ENCODE data around the gene RAB3IL1. TPM values are rescaled to one million over a fixed set of nuclear protein-coding genes. Genes with fewer than 3 reads are reported as not detected.

Gene RAB3IL1
- total and polyA plus RNA-seq, 2 of the 13 experiments (the other 11 are each of a cell fraction or from before 2014, with no cell fraction given), result 1.2 to 2.0 TPM

DNA sequence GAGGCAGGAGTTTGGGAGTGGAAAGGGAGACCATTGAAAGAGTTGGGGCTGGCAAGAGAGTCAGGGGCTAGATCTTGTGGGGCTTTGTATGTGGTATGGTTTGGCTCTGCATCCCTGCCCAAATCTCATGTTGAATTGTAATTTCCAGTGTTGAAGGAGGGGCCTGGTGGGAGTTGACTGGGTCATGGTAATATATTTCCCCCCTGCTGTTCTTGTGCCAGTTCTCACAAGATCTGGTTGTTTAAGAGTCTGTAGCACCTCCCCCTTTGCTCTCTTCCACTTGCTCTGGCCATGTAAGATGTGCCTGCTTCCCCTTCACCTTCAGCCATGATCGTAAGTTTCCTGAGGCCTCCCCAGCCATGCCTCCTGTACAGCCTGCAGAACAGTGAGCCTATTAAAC lies 10.1 kb upstream of the RAB3IL1 start (continued):
- no peak for TF ChIP-seq ZNF142 (CRISPR knock-in tag; IDR thresholded peaks at IDR 0.05)
- no peak for TF ChIP-seq ZC3H4 (CRISPR knock-in tag; IDR thresholded peaks at IDR 0.05; ENCODE audit: borderline replicate concordance)
- TF ChIP-seq, protein P1, sequence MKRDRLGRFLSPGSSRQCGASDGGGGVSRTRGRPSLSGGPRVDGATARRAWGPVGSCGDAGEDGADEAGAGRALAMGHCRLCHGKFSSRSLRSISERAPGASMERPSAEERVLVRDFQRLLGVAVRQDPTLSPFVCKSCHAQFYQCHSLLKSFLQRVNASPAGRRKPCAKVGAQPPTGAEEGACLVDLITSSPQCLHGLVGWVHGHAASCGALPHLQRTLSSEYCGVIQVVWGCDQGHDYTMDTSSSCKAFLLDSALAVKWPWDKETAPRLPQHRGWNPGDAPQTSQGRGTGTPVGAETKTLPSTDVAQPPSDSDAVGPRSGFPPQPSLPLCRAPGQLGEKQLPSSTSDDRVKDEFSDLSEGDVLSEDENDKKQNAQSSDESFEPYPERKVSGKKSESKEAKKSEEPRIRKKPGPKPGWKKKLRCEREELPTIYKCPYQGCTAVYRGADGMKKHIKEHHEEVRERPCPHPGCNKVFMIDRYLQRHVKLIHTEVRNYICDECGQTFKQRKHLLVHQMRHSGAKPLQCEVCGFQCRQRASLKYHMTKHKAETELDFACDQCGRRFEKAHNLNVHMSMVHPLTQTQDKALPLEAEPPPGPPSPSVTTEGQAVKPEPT (CRISPR knock-in tag; IDR thresholded peaks at IDR 0.05; ENCODE audit: low read depth), result no peak
- no peak for TF ChIP-seq JUN (CRISPR knock-in tag; IDR thresholded peaks at IDR 0.05)
- no peak for TF ChIP-seq SYNCRIP (IDR thresholded peaks at IDR 0.05; ENCODE audit: insufficient read depth, low read depth, low read length)
- TF ChIP-seq KDM5B (CRISPR knock-in tag; IDR thresholded peaks at IDR 0.05; ENCODE audit: borderline replicate concordance), result no peak
